GM12878 (cell line): ENCODE results near the gene MYO3B.

ENCODE experiments used
- BACH1 ChIP-seq: fragments of 450-650 bp; IDR thresholded peaks from 2 replicates; pipeline ENCODE4 v1.6.1; 2017; ENCODE audit warnings: mild to moderate bottlenecking, borderline replicate concordance
- POLR2AphosphoS5 ChIP-seq: IDR thresholded peaks from 2 replicates; pipeline ENCODE4 v1.6.1; 2011; ENCODE audit warnings: mild to moderate bottlenecking, low read length, inconsistent platforms
- SP1 ChIP-seq: IDR thresholded peaks from one replicate; pipeline ENCODE4 v1.6.1; 2011; ENCODE audit warnings: low read depth, low read length
- SRF ChIP-seq, 2 experiments: IDR thresholded peaks; 2 replicates each; pipeline ENCODE4 v1.6.1; 2011; ENCODE audit warnings: low read depth in 2 of 2, low read length in 2 of 2, mild to moderate bottlenecking in 1 of 2, moderate library complexity in 1 of 2
- TF ChIP-seq, protein P1 (sequence below): IDR thresholded peaks from 2 replicates; pipeline ENCODE4 v1.6.1; 2011; ENCODE audit warnings: low read depth, low read length, improper control_type of control experiment, borderline replicate concordance
- TF ChIP-seq, protein P2 (sequence below): IDR thresholded peaks from 2 replicates; pipeline ENCODE4 v1.6.1; 2012; ENCODE audit warnings: low read depth, low read length, improper control_type of control experiment

DNA sequence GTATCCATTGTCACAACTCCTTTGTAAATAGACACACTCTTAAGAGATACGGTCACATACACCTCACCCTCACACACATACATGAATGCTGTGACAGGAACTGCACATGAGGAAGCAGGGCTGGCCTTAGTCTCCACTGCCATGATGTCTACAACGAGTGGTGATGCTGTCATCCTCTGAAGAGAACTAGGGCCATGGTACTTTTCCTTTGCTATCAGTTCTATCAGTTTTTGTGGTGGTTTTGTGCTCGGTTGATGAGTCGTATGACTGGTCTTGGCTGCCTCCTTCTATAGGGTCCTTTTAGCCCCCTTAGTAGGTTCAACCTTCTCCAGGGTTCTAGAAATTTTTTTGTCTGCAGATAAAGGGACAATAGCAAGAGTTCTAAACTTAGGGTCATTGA, 66.0 kb downstream of the MYO3B start:
- TF ChIP-seq SP1 (no peak), SRF (IDR thresholded peaks at IDR 0.05; ENCODE audit: low read depth in 2 of 2, low read length in 2 of 2) (no peak), BACH1 (no peak), POLR2AphosphoS5 (no peak)
- TF ChIP-seq, protein P1, sequence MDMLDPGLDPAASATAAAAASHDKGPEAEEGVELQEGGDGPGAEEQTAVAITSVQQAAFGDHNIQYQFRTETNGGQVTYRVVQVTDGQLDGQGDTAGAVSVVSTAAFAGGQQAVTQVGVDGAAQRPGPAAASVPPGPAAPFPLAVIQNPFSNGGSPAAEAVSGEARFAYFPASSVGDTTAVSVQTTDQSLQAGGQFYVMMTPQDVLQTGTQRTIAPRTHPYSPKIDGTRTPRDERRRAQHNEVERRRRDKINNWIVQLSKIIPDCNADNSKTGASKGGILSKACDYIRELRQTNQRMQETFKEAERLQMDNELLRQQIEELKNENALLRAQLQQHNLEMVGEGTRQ: no peak
- TF ChIP-seq, protein P2, sequence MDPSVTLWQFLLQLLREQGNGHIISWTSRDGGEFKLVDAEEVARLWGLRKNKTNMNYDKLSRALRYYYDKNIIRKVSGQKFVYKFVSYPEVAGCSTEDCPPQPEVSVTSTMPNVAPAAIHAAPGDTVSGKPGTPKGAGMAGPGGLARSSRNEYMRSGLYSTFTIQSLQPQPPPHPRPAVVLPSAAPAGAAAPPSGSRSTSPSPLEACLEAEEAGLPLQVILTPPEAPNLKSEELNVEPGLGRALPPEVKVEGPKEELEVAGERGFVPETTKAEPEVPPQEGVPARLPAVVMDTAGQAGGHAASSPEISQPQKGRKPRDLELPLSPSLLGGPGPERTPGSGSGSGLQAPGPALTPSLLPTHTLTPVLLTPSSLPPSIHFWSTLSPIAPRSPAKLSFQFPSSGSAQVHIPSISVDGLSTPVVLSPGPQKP: no peak
